Keratinocyte (primary cell): ENCODE results near the gene NEURL4. TPM values are rescaled to one million over a fixed set of nuclear protein-coding genes. Genes with fewer than 3 reads are reported as not detected.
"Not testable (repeated sequence)": the region's sequence is repeated elsewhere in the genome, so short reads cannot be mapped to it uniquely, and the experiment has no call there.

Experiments
- DNase-seq: peaks from one replicate; pipeline ENCODE4 v3.0.0-alpha.2; 2011; ENCODE audit warnings: low read depth, missing footprints, low spot score
- FAIRE-seq: peaks from 2 replicates; lab custom pipeline; 2011; peaks lifted over from hg19 to GRCh38; lab: Jason Lieb, UNC
- H2AFZ ChIP-seq: 2 replicates; pipeline ENCODE4 v1.6.0; 2012; ENCODE audit warnings: low read length, control low read depth, inconsistent platforms; ENCODE audit not compliant: control insufficient read depth
- H3K27ac ChIP-seq: 2 replicates; pipeline ENCODE4 v1.5.1; 2011; ENCODE audit warnings: low read length; ENCODE audit not compliant: control insufficient read depth, insufficient read depth
- H3K27me3 ChIP-seq: 3 replicates; pipeline ENCODE4 v1.6.0; 2011; ENCODE audit warnings: low read length; ENCODE audit not compliant: control insufficient read depth, insufficient read depth; ENCODE audit errors: extremely low read depth
- H3K36me3 ChIP-seq, 2 experiments: 2 replicates in 1 of 2; 3 replicates in 1 of 2; pipeline ENCODE4 v1.5.1; 2011; ENCODE audit warnings: low read length in 2 of 2, mild to moderate bottlenecking in 1 of 2; ENCODE audit not compliant: control insufficient read depth in 2 of 2, insufficient read depth in 2 of 2; ENCODE audit errors: extremely low read depth in 1 of 2
- H3K4me1 ChIP-seq: 3 replicates; pipeline ENCODE4 v1.5.1; 2011; ENCODE audit warnings: low read length; ENCODE audit not compliant: control insufficient read depth, insufficient read depth; ENCODE audit errors: extremely low read depth
- H3K4me2 ChIP-seq: 3 replicates; pipeline ENCODE4 v1.6.0; 2011; ENCODE audit warnings: low read depth, low read length; ENCODE audit not compliant: control insufficient read depth, insufficient read depth; ENCODE audit errors: extremely low read depth
- H3K4me3 ChIP-seq, 3 experiments: fragments of 200-600 bp in 1 of 3; sonication (generic) in 1 of 3; 2 replicates in 2 of 3; 3 replicates in 1 of 3; pipeline ENCODE4 v1.5.1; 2011 to 2016; ENCODE audit warnings: low read length in 3 of 3, mild to moderate bottlenecking in 3 of 3, control low read depth in 2 of 3, inconsistent platforms in 1 of 3, low read depth in 1 of 3, mixed read lengths in 1 of 3, mixed run types in 1 of 3, moderate library complexity in 1 of 3; ENCODE audit not compliant: control insufficient read depth in 2 of 3, insufficient read depth in 2 of 3; ENCODE audit errors: extremely low read depth in 1 of 3
- H3K79me2 ChIP-seq: 2 replicates; pipeline ENCODE4 v1.6.0; 2012; ENCODE audit warnings: low read length; ENCODE audit not compliant: control insufficient read depth, insufficient read depth
- H3K9ac ChIP-seq: 3 replicates; pipeline ENCODE4 v1.6.0; 2011; ENCODE audit warnings: low read length; ENCODE audit not compliant: control insufficient read depth, insufficient read depth; ENCODE audit errors: extremely low read depth
- H3K9me1 ChIP-seq: 3 replicates; pipeline ENCODE4 v1.6.0; 2011; ENCODE audit warnings: low read length; ENCODE audit not compliant: control insufficient read depth, insufficient read depth; ENCODE audit errors: extremely low read depth
- H3K9me3 ChIP-seq: 2 replicates; pipeline ENCODE4 v1.5.1; 2012; ENCODE audit warnings: low read depth, low read length; ENCODE audit not compliant: control insufficient read depth
- H4K20me1 ChIP-seq: 3 replicates; pipeline ENCODE4 v1.6.0; 2011; ENCODE audit warnings: low read length; ENCODE audit not compliant: control insufficient read depth, insufficient read depth; ENCODE audit errors: extremely low read depth
- EZH2 ChIP-seq: IDR thresholded peaks from one replicate; pipeline ENCODE4 v1.6.1; 2012; ENCODE audit warnings: inconsistent platforms, mild to moderate bottlenecking, low read length, moderate library complexity
- dilution Hi-C: fragments of 300-500 bp; cut with MboI; formaldehyde crosslinking; loops from one replicate; pipeline ENCODE4 v1.7.0; 2020; ENCODE audit warnings: low sequenced_read_pairs; ENCODE audit not compliant: extremely low pct_ligation_motif_present
- polyA plus RNA-seq, 5 experiments: library from polyadenylated mRNA; depleted of rRNA in 3 of 5; stranded (reverse) in 3 of 5; stranded (forward) in 1 of 5; unstranded in 1 of 5; fragments of >200 nt; gene quantifications; 1 replicate in 1 of 5; 2 replicates in 3 of 5; 3 replicates in 1 of 5; pipeline versions ENCODE4 v1.2.1 to v1.2.3, GENCODE V29; 2011 to 2012; ENCODE audit warnings: missing spikeins in 2 of 5, low read depth in 1 of 5, low replicate concordance in 1 of 5
- TF ChIP-seq, protein P1 (sequence below), 3 experiments: IDR thresholded peaks in 1 of 3; conservative IDR thresholded peaks in 1 of 3; optimal IDR thresholded peaks in 1 of 3; 2 replicates in 2 of 3; 3 replicates in 1 of 3; pipeline versions ENCODE3 to v1.5.1; 2011; ENCODE audit warnings: low read length in 3 of 3, mild to moderate bottlenecking in 3 of 3, moderate library complexity in 2 of 3, control low read depth in 1 of 3, inconsistent platforms in 1 of 3; ENCODE audit not compliant: insufficient read depth in 2 of 3; ENCODE audit errors: extremely low read depth in 1 of 3

NEURL4 gene
- polyA plus RNA-seq, 1 donor (not counting 4 experiments of a cell fraction or from before 2014, with no cell fraction given), result 11.3 TPM

DNA sequence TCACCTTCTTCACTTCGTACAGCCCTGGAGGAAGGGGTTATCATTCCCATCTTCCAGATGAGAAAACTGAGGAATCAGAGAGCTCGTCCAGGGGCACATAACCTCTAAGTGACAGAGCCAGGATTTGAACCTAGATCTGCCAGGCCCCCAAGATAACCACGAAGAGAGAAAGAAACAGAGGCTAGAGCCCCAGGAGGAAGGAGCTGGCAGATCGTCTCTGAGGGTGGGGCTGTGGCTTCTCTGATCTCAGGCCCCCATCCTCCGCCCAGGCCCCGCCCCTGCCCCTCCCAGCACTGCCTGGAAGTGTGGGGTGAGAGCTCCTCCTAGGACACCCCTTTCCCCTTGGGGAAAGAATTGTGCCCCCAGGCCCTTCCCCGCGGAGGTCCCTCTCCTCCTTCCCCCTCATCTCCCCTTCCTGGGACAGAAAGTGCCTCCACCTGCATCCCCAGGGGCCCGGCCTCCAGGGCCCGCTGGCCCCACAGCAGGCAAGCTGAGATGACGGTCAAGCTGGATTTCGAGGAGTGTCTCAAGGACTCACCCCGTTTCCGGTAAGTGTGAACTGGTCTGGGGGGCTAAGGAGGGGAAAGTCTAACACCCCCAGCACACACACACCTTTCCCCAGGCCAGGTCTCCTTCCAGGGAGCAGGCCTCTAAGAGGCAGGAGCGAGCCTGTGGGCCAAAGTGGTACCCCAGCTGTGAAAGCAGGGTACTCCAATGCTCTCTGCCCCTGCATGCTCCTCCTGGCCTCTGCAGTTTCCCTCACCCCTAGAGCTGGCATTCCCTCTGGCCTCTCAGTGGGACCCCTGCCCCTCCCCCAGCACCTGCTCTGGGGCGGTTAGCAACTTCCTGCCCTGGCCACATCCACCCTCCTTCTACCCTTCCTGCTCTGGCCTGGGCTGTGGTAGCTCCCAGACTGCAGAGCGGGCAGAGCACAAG, 7.4 kb upstream of the NEURL4 start, which contains the start of gene ACAP1:
ACAP1 (plus strand) TSS at position 290 of the 936 bp plus-strand sequence; CDS start at position 496, 206 bp downstream.
- Histone ChIP-seq H3K4me2 (no peak within 1 kb of the TSS), H4K20me1 (no peaks in the 10 kb centered on the region), H3K36me3 (no peaks in the 10 kb centered on the region), H3K9ac (no peak within 1 kb of the TSS), H3K4me3 (no peak within 1 kb of the TSS), H3K79me2 (no peaks in the 10 kb centered on the region), H3K9me1 (no peaks in the 10 kb centered on the region), H2AFZ (no peak within 1 kb of the TSS), H3K4me1 (no peaks in the 10 kb centered on the region), H3K9me3 (no peaks in the 10 kb centered on the region), H3K27me3 (peaks cover 1% of the 10 kb centered on the region), H3K27ac (no peak within 1 kb of the TSS)
- no peak for DNase-seq
- dilution Hi-C loops, result no loop called here
- TF ChIP-seq, protein P1, sequence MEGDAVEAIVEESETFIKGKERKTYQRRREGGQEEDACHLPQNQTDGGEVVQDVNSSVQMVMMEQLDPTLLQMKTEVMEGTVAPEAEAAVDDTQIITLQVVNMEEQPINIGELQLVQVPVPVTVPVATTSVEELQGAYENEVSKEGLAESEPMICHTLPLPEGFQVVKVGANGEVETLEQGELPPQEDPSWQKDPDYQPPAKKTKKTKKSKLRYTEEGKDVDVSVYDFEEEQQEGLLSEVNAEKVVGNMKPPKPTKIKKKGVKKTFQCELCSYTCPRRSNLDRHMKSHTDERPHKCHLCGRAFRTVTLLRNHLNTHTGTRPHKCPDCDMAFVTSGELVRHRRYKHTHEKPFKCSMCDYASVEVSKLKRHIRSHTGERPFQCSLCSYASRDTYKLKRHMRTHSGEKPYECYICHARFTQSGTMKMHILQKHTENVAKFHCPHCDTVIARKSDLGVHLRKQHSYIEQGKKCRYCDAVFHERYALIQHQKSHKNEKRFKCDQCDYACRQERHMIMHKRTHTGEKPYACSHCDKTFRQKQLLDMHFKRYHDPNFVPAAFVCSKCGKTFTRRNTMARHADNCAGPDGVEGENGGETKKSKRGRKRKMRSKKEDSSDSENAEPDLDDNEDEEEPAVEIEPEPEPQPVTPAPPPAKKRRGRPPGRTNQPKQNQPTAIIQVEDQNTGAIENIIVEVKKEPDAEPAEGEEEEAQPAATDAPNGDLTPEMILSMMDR (optimal IDR thresholded peaks at IDR 0.05 in 1 of 3, IDR thresholded peaks at IDR 0.05 in 1 of 3, conservative IDR thresholded peaks at IDR 0.05 in 1 of 3; ENCODE audit: extremely low read depth in 1 of 3, insufficient read depth in 2 of 3, low read length in 3 of 3), result no peak
- TF ChIP-seq EZH2, result no peak
- FAIRE-seq, result no peak

DNA sequence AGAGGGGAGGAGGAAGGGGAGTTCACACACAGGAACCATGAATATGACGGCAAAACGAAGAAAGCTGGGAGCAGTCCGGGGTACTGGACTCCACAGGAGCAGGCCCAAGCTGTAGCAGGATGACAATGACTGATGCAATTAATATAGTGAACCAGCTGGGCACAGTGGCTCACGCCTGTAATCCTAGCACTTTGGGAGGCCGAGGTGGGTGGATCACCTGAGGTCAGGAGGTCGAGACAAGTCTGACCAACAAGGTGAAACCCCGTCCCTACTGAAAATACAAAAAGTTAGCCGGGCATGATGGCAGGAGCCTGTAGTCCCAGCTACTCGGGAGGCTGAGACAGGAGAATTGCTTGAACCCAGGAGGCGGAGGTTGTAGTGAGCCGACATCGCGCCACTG, 6.6 kb upstream of the NEURL4 start:
- H3K27ac ChIP-seq, H3K4me1 ChIP-seq, H3K4me2 ChIP-seq, FAIRE-seq, H3K9me1 ChIP-seq, H3K79me2 ChIP-seq, H3K36me3 ChIP-seq, H3K9me3 ChIP-seq, H4K20me1 ChIP-seq, dilution Hi-C loops, H3K4me3 ChIP-seq, DNase-seq, H2AFZ ChIP-seq, H3K27me3 ChIP-seq, H3K9ac ChIP-seq: not testable (repeated sequence)
